ENCODE measurements around the gene CYSLTR2. TPM values are rescaled to one million over a fixed set of nuclear protein-coding genes. Genes with fewer than 3 reads are reported as not detected.

CYSLTR2 gene, protein sequence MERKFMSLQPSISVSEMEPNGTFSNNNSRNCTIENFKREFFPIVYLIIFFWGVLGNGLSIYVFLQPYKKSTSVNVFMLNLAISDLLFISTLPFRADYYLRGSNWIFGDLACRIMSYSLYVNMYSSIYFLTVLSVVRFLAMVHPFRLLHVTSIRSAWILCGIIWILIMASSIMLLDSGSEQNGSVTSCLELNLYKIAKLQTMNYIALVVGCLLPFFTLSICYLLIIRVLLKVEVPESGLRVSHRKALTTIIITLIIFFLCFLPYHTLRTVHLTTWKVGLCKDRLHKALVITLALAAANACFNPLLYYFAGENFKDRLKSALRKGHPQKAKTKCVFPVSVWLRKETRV
- total RNA-seq = not detected in 2 replicates

DNA sequence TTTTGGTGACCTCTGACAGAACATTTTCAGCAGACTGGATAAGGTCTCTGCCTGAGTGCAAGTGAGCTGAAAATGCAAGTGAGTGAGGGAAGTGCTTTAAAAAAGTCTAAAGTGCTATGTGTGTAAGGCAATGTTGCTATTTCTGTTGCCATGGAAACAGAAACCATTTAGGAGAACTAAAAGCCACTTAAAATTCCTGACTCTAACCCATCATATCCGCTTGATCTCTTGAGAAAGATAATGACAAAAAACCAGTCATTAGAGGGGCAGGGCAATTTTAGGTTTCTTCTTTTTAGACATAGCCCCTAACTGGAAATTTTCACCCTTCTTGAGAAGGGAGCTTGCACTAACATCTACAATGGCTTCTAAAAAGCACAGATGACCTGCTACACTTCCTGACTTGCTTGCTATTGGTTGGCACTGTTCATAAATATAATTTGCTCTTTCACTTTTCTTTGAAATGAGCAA, at the start of gene CYSLTR2:
Gene CYSLTR2, plus strand, starts transcription at position 458 of the 468 bp plus-strand sequence. CDS start 52,889 bp downstream, outside the sequence.

Other genes with a start within 250 kb of the CYSLTR2 start
- gene LPAR6, start 240.8 kb upstream of the CYSLTR2 start, total RNA-seq = 2.4 and 4.8 TPM in 2 replicates
- gene RCBTB2, start 120.8 kb upstream of the CYSLTR2 start, total RNA-seq = 10.3 and 14.8 TPM in 2 replicates

Data from articular chondrocyte of knee joint (primary cell).